ENCODE data around the gene TTN. TPM values are rescaled to one million over a fixed set of nuclear protein-coding genes. Genes with fewer than 3 reads are reported as not detected.
A peak's percentile ranks its signal among the peaks of the same experiment; 100 is the strongest.

Gene TTN
- total RNA-seq, 3 donors from 2014 or later: 2.9 to 23.4 (median 3.5) TPM

DNA sequence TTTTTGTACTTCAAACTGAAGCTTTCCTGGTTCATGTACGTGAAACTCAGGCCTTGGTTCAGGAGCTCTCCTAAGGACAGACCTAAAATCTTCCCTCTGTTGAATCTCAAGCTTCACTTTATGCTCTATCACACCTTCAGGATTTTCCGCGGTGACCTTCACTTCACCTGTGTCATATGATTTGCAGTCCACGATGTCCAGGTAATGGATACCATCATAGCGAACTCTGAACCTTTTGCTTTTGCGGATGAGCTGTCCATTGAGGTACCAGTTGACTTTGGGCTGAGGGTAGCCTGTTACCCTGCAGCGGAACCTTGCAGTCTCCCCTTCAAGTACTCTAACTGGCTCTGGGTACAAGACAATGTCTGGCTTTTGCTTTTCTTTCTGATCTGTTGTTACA lies 31.2 kb downstream of the TTN start:
- Histone ChIP-seq H3K4me1 (no peaks in the 10 kb centered on the region), H3K36me3 (no peaks in the 10 kb centered on the region), H3K27me3 (no peaks in the 10 kb centered on the region), H3K4me3 (no peak overlapping the region), H3K9me3 (no peaks in the 10 kb centered on the region), H3K27ac (no peak overlapping the region)
- no peak for DNase-seq (ENCODE audit: low spot score in 2 of 2)
- intact Hi-C loops (cut with DNase I; ENCODE audit: low total_unique reads): no loop called here
- TF ChIP-seq POLR2A (IDR thresholded peaks at IDR 0.05) (no peak), POLR2AphosphoS5 (IDR thresholded peaks at IDR 0.05) (no peak)
- TF ChIP-seq, protein P1, sequence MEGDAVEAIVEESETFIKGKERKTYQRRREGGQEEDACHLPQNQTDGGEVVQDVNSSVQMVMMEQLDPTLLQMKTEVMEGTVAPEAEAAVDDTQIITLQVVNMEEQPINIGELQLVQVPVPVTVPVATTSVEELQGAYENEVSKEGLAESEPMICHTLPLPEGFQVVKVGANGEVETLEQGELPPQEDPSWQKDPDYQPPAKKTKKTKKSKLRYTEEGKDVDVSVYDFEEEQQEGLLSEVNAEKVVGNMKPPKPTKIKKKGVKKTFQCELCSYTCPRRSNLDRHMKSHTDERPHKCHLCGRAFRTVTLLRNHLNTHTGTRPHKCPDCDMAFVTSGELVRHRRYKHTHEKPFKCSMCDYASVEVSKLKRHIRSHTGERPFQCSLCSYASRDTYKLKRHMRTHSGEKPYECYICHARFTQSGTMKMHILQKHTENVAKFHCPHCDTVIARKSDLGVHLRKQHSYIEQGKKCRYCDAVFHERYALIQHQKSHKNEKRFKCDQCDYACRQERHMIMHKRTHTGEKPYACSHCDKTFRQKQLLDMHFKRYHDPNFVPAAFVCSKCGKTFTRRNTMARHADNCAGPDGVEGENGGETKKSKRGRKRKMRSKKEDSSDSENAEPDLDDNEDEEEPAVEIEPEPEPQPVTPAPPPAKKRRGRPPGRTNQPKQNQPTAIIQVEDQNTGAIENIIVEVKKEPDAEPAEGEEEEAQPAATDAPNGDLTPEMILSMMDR (IDR thresholded peaks at IDR 0.05): no peak

GRCh38 chr2:178770518-178770917 lies 36.7 kb downstream of the TTN start:
- Histone ChIP-seq H3K27me3 (no peaks in the 10 kb centered on the region), H3K4me1 (no peaks in the 10 kb centered on the region), H3K36me3 (no peaks in the 10 kb centered on the region), H3K27ac (no peak overlapping the region), H3K9me3 (no peaks in the 10 kb centered on the region), H3K4me3 (no peak overlapping the region)
- intact Hi-C loops (cut with DNase I; ENCODE audit: low total_unique reads): no loop called here
- DNase-seq (ENCODE audit: low spot score in 2 of 2): no peak
- TF ChIP-seq POLR2A (IDR thresholded peaks at IDR 0.05): no peak
- TF ChIP-seq, protein P1 (IDR thresholded peaks at IDR 0.05): no peak
- no peak for TF ChIP-seq POLR2AphosphoS5 (IDR thresholded peaks at IDR 0.05)

GRCh38 chr2:178767094-178768060 lies 39.8 kb downstream of the TTN start:
- Histone ChIP-seq H3K36me3 (no peaks in the 10 kb centered on the region), H3K27me3 (no peaks in the 10 kb centered on the region), H3K27ac (no peak overlapping the region), H3K9me3 (no peaks in the 10 kb centered on the region), H3K4me3 (no peak overlapping the region), H3K4me1 (no peaks in the 10 kb centered on the region)
- intact Hi-C loops (cut with DNase I; ENCODE audit: low total_unique reads): no loop called here
- TF ChIP-seq, protein P1 (IDR thresholded peaks at IDR 0.05): no peak
- no peak for TF ChIP-seq POLR2A (IDR thresholded peaks at IDR 0.05)
- no peak for TF ChIP-seq POLR2AphosphoS5 (IDR thresholded peaks at IDR 0.05)
- DNase-seq (ENCODE audit: low spot score in 2 of 2): no peak

GRCh38 chr2:178764097-178764496 lies 43.1 kb downstream of the TTN start:
- TF ChIP-seq, protein P1 (IDR thresholded peaks at IDR 0.05): no peak
- no peak for TF ChIP-seq POLR2AphosphoS5 (IDR thresholded peaks at IDR 0.05)
- no peak for TF ChIP-seq POLR2A (IDR thresholded peaks at IDR 0.05)
- intact Hi-C loops (cut with DNase I; ENCODE audit: low total_unique reads): no loop called here
- H3K4me1 ChIP-seq: no peaks in the 10 kb centered on the region
- DNase-seq (ENCODE audit: low spot score in 2 of 2): no peak
- H3K27me3 ChIP-seq: no peaks in the 10 kb centered on the region
- no peaks in the 10 kb centered on the region for H3K9me3 ChIP-seq
- no peaks in the 10 kb centered on the region for H3K36me3 ChIP-seq
- H3K27ac ChIP-seq: no peak overlapping the region
- H3K4me3 ChIP-seq: no peak overlapping the region

DNA sequence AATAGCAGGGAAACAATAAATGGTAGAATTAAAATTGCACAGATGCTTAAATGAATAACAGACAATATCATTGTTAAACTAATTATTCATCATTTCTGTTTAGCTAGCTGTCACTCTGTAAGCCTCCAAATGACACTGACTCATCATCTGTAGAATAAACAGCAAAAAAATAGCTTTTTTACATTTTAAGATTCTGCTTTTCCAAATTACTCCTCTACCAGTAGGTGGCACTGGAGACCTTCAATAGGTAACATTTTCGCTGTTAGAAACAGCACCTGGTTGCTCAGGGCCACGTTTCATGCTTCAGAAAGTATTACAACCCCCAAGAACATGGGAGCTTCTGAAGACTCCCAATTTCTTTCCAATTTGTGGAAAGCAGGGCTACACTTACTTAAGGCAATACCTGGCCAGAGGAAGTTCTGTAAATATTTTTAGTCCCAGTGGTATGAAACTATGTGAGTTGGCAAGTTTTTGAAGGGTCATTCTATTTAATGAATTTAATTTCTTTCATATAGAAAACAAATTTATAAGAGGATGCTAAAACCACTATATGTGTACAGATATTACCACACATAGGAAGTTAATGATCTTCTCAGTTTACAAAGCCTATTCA lies 45.4 kb downstream of the TTN start:
- H3K4me3 ChIP-seq: no peak overlapping the region
- no peak for DNase-seq (ENCODE audit: low spot score in 2 of 2)
- no peaks in the 10 kb centered on the region for H3K4me1 ChIP-seq
- no peaks in the 10 kb centered on the region for H3K36me3 ChIP-seq
- no peaks in the 10 kb centered on the region for H3K27me3 ChIP-seq
- no peak overlapping the region for H3K27ac ChIP-seq
- no peaks in the 10 kb centered on the region for H3K9me3 ChIP-seq
- intact Hi-C loops (cut with DNase I; ENCODE audit: low total_unique reads): no loop called here
- TF ChIP-seq POLR2AphosphoS5 (IDR thresholded peaks at IDR 0.05): no peak
- TF ChIP-seq, protein P1 (IDR thresholded peaks at IDR 0.05): peak in 2 of 3 donors; percentile 40 to 56

Data from breast epithelium (tissue), 4 donors.